GM21360 (cell line): Measurements from ENCODE around the gene ARHGEF16.

Source experiments
- ATAC-seq: cut with Tn5 transposase; IDR thresholded peaks from one replicate; pipeline ENCODE4 v1.9.1; 2021; ENCODE audit warnings: mild to moderate bottlenecking, moderate library complexity; ENCODE audit not compliant: unreplicated experiment

The ARHGEF16 gene

DNA sequence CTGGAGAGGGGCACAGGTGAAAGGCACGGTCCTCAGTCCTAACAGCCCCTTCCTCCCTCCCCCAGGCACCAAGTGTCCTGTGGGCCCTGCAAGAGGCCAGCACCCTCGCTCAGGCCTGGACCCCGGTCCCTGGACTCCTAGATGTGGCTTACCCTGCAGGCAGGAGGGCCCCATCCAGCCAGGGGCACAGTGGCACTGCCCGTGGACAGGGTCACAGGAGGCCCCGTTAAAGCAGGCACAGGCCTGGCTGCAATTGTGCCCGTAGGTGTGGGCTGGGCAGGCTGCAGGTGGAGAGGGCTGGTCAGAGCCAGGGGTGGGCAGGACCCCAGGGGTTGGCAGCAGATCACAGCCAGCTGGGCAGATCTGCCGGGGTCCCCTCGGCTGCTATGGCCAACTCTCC, 44.5 kb downstream of the ARHGEF16 start:
- no peak for ATAC-seq

DNA sequence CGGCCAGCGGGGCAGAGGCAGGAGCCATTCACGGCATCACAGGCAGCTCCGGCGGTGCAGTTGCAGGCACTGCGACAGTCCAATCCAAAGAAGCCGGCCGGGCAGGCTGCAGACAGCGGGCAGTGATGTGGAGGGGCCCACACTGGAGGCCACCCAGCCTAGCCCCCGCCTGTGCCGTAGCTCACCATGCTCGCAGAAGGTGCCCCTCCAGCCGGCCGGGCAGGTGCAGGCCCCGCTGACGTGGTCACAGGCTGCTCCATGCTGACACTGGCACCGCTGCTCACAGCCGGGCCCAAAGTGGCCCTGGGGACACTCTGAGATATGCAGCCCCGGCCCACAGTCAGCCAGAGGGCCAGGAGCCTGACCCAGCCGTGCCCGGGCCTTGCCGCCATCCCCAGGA, 45.1 kb downstream of the ARHGEF16 start:
- no peak for ATAC-seq

DNA sequence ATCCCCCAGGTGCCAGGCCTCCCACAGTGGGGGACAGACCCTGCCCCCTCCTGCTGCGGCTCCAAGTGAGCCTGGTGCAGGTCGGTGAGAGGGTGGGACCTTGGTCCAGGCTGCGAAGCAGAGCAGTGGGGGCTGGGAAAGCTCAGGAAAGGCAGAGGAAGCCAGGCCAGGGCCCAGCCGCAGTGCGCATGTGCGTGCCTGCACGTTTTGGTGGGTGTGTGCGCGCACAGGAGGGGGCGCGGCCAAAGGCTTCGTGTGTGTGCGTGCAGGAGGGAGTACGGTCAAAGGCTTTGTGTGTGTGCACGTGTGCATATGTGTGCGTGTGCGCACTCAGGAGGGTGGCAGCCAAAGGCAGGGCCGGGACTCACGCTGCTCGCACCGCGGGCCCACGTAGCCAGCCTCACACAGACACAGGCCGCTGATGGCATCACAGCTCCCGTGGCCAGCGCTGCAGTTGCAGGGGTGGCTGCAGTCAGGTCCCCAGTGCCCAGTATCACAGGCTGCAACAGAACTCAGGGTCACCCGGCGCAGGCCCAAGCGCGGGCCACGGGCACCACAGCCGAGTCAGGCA, 45.9 kb downstream of the ARHGEF16 start:
- ATAC-seq = no peak

DNA sequence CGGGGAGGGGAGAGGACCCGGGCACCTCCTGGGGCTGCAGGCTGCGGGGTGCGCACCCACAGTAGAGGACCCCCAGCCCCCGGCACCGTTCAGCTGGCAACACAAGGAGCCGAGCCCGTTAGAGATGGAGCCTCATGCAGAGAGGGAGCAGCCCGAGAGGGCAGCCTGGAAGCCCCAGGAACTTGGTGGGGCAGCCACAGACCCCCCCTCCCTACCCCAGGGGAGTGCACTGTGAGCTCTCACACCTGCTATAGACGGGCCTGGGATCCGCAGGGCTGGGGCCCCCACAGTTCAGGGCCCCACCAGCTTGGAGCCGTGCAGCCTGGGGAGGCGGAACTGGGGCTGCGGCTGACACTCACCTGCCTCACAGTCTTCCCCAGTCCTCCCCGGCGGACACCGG, 47.0 kb downstream of the ARHGEF16 start:
- no peak for ATAC-seq

DNA sequence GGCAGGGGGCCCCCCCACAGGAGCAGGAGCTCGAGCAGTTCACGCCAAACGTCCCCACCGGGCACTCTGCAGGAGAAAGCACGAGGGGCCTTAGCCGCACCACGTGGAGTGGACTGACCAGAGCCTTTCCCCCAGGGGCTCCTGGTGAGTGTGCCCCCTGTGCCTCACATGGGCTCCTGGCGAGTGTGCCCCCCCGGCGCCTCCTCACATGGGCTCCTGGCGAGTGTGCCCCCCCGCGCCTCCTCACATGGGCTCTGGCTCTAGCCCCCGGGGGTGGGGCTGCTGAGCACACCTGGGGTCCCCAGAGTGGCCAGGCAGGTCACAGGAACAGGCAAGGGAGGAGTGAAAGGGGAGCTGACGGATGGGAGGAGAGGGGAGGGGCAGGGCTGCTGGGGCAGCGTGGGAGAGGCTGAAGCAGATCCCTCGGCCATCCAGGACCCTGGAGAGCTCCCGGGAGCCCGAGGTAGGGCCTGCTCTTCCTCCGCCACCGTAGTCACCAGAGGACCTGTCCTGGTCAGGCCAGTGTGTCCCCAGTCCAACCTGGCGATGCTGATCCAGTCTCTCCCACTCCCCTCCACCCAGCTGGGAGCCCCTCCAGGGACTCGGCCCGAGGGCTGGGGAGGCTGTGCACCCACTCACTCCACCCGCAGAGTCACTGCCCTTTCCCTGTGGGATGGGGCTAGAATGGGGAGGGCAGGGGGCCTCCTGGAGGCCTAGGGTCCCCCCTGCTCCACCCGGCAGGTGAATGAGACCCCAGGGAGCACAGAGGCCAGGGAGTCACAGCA, 47.6 kb downstream of the ARHGEF16 start:
- ATAC-seq = no peak

DNA sequence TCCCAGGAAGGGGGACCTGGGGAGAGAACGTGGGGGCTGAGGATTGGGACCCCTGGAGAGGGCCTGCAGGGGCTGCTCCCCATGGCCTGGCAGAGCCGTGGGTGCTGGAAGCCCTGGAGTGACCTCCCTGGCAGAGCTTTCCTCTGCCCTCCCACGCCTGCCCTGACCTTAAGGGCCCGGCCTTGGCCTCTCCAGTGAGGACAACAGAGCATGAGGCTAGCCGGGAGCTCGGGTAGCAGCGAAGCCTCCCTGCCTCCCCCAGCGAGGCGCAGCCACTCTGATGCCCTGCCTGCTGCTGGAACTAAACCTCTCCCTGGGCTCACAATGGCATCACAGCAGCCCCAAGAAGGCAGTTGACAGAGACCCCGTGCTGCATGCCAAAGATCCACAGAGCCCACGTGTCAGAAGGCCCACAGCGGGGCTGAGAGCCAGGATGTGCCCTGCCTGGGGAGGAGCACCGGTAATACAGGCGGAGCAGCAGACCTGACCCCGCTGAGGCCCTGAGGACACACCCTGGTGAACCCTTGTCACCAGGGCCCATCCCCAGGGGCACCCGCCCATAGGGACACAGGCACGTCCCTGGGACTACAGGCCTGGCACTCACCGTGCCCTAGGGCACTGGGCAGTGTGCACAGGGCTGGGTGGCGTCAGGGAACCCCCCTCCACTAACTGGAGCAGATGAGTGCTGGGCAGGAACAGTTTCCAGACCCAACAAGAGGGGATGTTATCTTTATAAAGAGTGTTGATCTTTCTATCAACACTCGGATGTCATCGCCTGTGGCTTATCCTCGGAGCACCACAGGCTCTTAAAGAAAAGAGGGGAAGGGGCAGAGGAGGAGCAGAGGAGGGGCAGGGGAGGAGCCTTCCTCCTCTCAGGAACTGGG, 48.4 kb downstream of the ARHGEF16 start:
- no peak for ATAC-seq

DNA sequence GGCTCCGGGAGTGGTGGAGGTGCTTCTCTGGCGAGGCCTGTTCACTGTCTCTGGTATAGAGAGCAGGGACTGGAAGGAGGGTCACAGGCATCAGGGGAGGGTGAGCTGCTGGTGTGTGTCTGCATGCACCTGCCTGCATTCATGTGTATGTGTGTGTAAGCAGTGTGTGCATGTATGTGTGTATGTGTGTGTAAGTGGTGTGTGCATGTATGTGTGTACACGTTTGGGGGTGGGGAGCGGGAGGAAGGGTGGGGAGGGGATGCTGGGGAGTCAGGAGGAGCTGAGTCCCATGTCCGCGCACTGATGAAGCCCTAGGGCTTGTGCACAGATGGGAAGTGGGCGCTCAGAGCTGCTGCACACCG, 49.0 kb downstream of the ARHGEF16 start:
- no peak for ATAC-seq

DNA sequence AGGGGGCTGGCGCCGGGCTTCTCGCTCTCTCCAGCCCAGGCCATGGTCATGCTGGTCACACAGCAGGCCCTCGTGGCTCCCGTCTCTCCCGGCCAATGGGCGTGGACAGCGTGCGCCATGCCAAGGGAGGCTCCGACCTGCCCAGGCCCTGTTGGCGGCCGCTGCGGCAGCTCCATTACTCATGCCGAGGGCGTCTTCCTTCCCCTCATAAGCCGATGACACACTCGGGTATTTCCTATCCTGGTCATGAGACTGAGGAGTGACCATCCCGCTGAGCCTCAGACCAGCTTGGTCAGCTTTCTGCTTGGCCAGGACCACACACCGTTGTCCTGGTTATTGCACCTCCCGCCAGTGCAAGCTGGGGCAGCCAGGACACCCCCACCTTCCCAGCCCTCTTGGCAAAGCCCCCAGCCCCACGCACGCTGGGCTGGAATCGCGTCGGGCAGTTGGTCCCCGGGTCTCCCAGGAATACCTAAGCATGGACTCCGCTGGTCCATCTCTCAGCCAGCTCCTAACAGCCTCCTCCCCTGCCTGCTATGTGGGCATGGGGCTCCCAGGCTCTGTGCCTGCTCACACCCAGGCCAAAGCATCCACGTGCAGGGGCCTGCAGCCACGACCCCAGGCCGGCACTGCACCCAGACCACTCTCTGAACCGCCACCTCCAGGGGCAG, 49.8 kb downstream of the ARHGEF16 start:
- ATAC-seq = no peak

DNA sequence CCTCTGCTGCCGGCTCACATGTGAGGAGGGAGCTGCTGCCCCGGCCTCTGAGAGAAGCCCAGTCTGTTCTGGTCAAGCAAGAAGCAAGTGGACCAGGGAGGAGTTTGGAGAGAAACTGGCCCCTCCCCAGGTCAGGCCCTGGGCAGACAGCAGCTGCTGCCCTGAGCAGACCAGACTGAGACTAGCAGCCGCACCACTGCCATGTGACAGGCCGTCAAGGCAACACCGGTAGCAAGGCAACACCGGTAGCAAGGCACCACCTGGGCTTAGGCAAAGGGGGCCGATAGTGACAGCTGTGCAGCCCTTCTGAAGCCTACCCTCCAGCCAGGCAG, 50.3 kb downstream of the ARHGEF16 start:
- no peak for ATAC-seq

DNA sequence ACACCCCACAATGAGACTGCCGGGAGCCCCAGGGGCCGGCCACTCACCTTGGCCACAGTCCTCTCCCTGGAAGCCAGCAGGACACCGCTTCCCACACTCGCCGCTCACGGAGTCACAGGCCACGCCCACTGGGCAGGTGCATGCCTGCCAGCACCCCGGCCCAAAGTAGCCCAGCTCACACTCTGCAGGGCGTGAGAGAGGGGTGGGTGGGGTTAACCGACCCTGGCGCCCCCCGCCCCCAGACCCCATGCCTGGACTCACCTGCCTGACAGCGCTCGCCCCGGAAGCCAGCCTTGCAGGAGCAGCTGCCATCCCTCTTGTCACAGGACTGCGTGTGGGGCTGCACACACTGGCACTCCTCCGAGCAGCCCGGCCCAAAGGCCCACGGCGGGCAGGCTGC, 50.7 kb downstream of the ARHGEF16 start:
- ATAC-seq = no peak

DNA sequence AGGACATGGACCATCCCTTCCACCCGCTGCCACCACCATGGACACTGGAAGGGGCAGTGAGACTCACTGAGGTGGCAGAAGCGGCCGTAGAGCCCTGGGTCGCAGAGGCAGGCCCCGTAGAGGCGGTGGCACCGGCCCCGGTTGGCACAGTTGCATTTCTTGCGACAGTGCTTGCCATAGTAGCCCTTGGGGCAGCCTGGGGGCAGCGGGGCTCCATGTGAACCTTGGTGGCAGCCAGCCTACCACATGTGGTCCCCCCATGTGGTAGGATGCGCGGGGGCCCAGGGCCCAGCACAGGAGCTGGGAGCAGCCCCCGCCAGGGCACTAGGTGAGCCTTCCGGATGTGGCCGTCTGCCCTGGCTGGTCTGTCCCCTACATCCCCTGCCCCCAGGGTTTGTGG, 51.6 kb downstream of the ARHGEF16 start:
- no peak for ATAC-seq

DNA sequence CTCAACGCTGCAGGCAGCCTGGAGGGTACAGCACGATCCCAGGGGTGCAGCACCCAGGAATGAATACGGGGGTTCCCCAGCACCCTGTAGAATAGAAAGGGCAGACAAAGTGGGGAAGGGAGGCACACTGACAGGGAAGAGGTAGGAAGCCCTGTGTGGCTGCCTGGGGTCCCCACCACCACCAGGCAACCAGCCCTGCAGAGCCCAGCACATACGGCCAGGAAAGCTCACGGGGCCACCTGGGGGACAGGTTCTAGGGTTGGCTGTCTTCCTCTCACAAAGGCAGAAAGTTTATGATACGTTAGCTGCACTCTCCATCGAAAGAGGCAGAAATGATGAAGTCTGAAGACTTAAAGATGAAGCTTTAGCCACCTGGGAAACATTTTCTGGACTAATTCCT, 52.5 kb downstream of the ARHGEF16 start:
- no peak for ATAC-seq

DNA sequence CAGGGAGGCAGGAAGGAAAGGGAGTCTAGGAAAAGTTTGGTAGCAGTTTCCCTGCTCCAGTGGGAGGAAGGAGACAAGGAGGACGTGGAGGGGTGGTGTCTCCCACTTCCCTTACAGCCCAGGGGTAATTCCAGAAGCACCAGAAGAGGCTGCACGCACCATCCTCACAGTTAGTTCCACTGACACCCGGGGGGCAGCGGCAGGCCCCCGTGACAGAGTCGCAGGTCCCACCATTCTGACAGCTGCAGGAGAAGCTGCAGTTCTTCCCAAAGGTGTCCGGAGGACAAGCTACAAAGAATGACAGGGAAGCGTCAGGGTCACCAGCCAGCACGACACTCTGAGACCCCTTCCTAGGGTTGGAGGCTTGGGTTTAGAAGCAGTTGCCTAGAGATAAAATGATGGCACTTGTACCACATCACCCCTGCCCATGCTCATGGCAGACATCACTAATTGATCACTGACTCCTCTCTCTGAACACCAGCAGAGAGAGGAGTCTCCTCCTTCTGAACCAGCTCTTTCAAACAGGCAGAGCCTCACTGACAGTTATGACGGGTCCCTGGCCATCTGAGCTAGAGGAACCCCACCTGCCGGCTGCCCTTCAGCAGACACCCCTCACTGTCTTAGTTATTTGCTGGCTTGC, 53.3 kb downstream of the ARHGEF16 start:
- ATAC-seq = no peak

DNA sequence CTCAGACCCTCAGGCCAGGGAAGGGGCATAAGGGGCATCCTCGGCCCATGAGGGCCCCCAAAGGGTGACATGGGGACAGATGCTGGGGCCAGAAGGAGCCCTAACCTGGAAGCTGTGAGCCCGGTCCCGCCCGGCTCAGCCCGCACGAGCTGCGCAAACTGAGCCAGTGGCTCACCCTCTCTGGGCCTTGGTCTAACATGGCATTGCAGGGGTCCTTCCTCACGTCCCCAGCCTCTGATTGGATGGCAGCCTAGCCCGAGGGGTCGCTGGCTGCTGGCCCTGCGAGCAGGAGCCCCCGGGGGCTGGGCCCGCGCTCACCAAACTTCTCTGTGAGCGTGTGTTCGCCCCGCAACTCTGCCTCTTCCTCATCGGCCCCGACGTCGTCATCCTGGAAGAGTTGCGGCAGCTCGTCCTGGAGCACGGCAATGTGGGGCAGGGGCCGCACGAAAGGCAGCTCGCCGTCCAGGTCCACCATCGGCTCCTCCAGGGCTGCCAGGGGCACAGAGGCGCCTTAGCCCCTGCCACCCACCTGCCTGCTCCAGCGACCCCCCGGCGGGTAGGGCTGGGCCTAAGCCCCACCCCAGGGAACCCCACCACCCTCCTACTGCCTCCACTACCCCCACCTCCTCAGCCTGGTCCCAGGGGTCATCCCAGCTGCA, 54.4 kb downstream of the ARHGEF16 start:
- no peak for ATAC-seq

DNA sequence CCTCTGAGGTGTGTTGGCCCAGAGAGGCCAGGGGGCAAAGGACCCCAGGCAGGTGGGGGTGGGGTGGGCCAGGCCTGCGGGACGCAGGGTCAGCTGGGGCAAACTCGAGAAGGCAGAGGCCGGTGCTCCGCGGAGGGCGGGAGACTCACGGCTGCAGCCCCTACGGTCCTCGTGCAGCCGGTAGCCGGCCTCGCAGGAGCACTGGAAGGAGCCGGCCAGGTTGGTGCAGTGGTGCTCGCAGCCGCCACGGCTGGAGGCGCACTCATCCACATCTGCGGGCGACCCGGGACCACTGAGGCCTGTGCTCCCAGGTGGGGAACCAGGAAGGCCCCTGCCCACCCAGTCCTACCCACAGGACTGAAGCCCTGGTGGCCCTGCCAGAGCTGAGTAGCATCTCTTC, 55.3 kb downstream of the ARHGEF16 start:
- no peak for ATAC-seq

DNA sequence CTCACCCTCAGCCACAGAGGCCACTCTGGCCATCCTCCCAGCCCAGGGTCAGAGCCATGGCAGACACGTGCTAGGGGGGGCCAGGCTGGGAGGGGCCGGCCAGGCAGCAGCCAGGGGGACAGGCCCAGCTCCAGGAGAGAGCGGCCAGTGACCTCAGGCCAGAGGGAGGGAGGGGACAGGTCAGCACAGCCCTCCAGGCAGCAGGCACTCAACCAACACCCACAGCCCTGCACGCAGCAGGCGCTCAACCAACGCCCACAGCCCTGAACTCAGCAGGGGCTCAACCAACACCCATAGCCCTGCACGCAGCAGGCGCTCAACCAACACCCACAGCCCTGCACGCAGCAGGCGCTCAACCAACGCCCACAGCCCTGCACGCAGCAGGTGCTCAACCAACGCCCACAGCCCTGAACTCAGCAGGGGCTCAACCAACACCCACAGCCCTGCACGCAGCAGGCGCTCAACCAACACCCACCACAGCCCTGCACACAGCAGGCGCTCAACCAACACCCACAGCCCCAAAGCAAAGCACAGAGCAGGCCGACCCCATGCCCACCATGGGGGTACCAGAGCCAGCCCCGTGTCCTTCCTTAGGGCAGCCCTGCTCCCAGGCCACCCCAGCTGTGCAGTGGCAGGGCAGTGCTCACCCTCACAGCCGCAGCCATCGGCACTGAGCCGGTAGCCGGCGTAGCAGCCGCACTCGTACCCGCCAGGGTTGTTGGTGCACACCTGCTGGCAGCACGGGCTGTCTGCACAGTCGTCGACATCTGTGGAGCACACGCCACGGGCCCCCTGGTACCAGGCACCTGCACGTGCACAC, 55.9 kb downstream of the ARHGEF16 start:
- no peak for ATAC-seq

DNA sequence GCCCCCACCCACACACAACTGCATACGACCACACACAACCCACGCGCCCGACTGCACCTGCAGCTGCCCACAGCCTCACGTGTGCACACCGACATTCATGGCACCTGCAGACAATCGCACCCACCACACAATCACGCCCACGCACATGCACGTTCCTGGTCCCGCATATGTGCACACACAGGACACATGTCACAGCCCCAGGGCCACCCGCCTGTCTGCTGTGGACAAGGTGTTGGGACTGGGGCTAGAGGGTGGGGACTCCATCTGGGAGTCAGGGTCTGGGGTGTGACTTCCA, 56.4 kb downstream of the ARHGEF16 start:
- ATAC-seq = no peak

DNA sequence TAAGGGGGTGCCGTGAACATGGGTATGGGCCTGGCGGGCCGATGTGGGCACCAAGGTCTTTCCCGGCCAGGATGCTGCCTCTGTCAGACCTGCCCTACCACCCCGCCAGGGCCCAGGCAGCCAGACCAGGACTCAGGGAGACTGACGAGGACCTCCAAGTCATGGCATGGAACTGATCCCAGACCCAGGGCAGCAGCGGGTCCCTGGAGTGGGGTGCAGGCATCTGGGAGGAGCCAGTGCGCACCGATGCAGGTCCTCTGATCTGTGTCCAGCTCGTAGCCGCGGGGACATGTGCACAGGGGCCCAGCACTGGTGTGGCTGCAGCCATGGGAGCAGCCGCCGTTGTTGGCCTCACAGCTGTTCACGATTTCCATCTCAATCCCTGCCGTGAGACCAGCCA, 56.8 kb downstream of the ARHGEF16 start:
- ATAC-seq = no peak

DNA sequence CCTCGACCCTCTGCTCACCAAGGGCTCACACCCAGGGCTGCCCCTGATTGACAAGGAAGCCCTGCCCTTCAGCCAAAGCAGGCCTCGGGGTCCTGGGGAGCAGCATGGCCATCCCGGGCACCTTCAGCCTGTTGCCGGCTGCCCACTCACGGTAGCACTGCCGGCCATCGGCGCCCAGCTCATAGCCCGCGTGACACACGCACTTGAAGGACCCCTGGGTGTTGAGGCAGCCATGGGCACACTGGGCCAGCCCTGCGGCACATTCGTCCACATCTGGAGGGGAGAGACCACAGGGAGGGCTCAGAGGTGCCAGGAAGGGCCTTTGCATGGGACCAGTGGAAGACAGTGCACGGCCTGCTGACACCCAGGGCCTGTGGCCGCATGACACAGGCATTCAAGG, 57.4 kb downstream of the ARHGEF16 start:
- ATAC-seq = no peak

DNA sequence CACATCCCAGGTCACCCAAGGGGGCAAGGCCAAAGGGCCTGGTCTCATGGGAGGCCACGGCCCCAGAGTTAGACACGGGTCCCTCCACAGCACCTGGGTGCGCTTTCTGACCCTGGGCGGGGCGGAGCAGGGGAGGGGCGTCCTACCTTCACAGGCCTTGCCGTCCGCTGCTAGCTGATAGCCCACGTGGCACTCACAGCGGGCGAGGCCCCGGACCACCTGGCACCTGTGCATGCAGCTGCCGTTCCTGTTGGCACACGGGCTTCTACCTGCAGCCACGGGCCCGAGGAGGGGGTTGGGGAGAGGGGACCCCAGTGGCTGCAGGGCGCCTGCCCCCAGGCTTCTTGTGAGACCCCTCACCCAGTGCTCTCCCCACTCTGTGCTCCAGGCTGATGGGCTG, 59.9 kb downstream of the ARHGEF16 start:
- ATAC-seq = no peak
